GM12892 (cell line): ENCODE data around the gene JAZF1.

Source experiments
- POLR2A ChIP-seq: IDR thresholded peaks from 2 replicates; pipeline ENCODE4 v1.6.1; 2011; ENCODE audit warnings: low read depth, low read length, control low read depth
- POLR2AphosphoS5 ChIP-seq: IDR thresholded peaks from 2 replicates; pipeline ENCODE4 v1.6.1; 2011; ENCODE audit warnings: low read depth, low read length, control low read depth
- TAF1 ChIP-seq: IDR thresholded peaks from 2 replicates; pipeline ENCODE4 v1.6.1; 2011; ENCODE audit warnings: low read depth, mild to moderate bottlenecking, control low read depth, low read length, borderline replicate concordance

- no peak for TF ChIP-seq POLR2AphosphoS5
- TF ChIP-seq POLR2A, result no peak
- TF ChIP-seq TAF1, result no peak
Measured at GRCh38 chr7:27929127-27929526, 251.5 kb downstream of the JAZF1 start.
